ENCODE data around the gene SERPINE1. TPM values are rescaled to one million over a fixed set of nuclear protein-coding genes. Genes with fewer than 3 reads are reported as not detected.

The SERPINE1 gene
- total and polyA plus RNA-seq, 9 donors: 4.0 to 81.6 (median 19.9) TPM

DNA sequence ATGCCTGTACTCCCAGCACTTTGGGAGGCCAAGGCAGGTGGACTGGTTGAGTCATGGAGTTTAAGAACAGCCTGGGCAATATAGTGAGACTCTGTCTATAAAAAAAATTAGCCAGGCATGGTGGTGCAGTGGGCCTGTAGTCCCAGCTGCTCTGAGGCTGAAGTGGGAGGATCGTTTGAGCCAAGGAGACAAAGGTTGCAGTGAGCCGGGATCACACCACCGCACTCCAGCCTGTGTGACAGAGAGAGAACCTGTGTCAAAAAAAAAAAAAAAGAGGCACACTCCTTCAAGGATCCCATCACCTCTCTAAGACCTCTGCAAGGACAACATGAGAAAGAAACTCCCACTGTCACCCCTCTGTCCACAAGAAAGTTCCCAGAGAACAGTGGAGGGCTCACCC, 48.8 kb downstream of the SERPINE1 start:
- DNase-seq: no peak
- TF ChIP-seq POLR2A (IDR thresholded peaks at IDR 0.05): no peak
- no peak for TF ChIP-seq EP300 (IDR thresholded peaks at IDR 0.05)
- TF ChIP-seq CTCF (IDR thresholded peaks at IDR 0.05): no peak
- intact Hi-C loops (cut with DNase I): loop anchor here in 1 of 4 donors (10.0 kb wide), 1 partner anchor 109 kb away; no protein-coding TSS in a partner anchor
- Histone ChIP-seq H3K27me3 (peaks cover 7% of the 10 kb centered on the region), H3K4me1 (ENCODE audit: insufficient read depth) (peaks cover 7% of the 10 kb centered on the region), H3K4me3 (no peak overlapping the region), H3K27ac (no peak overlapping the region), H3K36me3 (no peaks in the 10 kb centered on the region), H3K9me3 (no peaks in the 10 kb centered on the region)
- 21 to 23% (median 23%) methylated on average over 3 of the region's 3 CpGs for WGBS, 3 donors

GRCh38 chr7:101177644-101178043, 50.7 kb downstream of the SERPINE1 start:
- Histone ChIP-seq H3K4me1 (ENCODE audit: insufficient read depth) (peaks cover 5% of the 10 kb centered on the region), H3K27me3 (peaks cover 2% of the 10 kb centered on the region), H3K4me3 (no peak overlapping the region), H3K27ac (no peak overlapping the region), H3K9me3 (no peaks in the 10 kb centered on the region), H3K36me3 (no peaks in the 10 kb centered on the region)
- intact Hi-C loops (cut with DNase I): loop anchor here in 1 of 4 donors (10.0 kb wide), 1 partner anchor 107 kb away; no protein-coding TSS in a partner anchor
- WGBS, 3 donors: 71 to 86% (median 77%) methylated on average over 2 of the region's 2 CpGs
- DNase-seq: no peak
- TF ChIP-seq CTCF (IDR thresholded peaks at IDR 0.05) (no peak), EP300 (IDR thresholded peaks at IDR 0.05) (no peak), POLR2A (IDR thresholded peaks at IDR 0.05) (no peak)

DNA sequence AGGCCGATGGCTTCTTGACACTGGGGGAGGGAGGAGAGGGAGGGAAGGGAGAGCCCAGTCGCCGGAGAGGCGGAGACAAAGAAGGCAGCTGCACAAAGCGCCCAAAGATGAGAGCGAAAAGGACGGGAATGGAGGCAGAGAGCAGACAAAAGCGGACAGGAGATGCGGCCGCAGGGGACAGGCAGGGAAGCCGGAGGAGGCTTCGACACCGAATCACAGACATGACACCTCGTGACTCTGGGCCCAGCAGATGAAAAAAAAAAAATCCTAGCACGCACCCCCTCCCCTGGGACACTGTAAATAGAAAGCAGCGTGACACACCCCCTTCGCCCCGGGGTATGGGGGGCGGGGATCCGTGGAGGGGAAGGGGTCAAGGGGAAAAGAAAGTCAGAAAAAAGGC, 52.2 kb downstream of the SERPINE1 start:
- H3K27ac ChIP-seq: no peak overlapping the region
- intact Hi-C loops (cut with DNase I): loop anchor here in 1 of 4 donors (10.0 kb wide), 1 partner anchor 106 kb away; no protein-coding TSS in a partner anchor
- WGBS, 3 donors: 0 to 1% (median 1%) methylated on average over 20 of the region's 20 CpGs
- TF ChIP-seq EP300 (IDR thresholded peaks at IDR 0.05) (no peak), CTCF (IDR thresholded peaks at IDR 0.05) (no peak), POLR2A (IDR thresholded peaks at IDR 0.05) (no peak)
- DNase-seq: no peak
- H3K27me3 ChIP-seq: peaks cover 2% of the 10 kb centered on the region
- no peaks in the 10 kb centered on the region for H3K36me3 ChIP-seq
- H3K4me1 ChIP-seq (ENCODE audit: insufficient read depth): peaks cover 2% of the 10 kb centered on the region
- no peak overlapping the region for H3K4me3 ChIP-seq
- no peaks in the 10 kb centered on the region for H3K9me3 ChIP-seq

- H3K9me3 ChIP-seq: no peaks in the 10 kb centered on the region
- peaks cover 2% of the 10 kb centered on the region for H3K4me1 ChIP-seq (ENCODE audit: insufficient read depth)
- intact Hi-C loops (cut with DNase I): loop anchor here in 1 of 4 donors (10.0 kb wide), 1 partner anchor 105 kb away; no protein-coding TSS in a partner anchor
- H3K36me3 ChIP-seq: no peaks in the 10 kb centered on the region
- H3K27me3 ChIP-seq: peaks cover 2% of the 10 kb centered on the region
- TF ChIP-seq POLR2A (IDR thresholded peaks at IDR 0.05) (no peak), CTCF (IDR thresholded peaks at IDR 0.05) (no peak), EP300 (IDR thresholded peaks at IDR 0.05) (no peak)
- no peak for DNase-seq
- H3K27ac ChIP-seq: no peak overlapping the region
- no peak overlapping the region for H3K4me3 ChIP-seq
- 1 to 4% (median 2%) methylated on average over 10 to 27 of the region's 27 CpGs for WGBS, 3 donors
These were observed 52.8 kb downstream of the SERPINE1 start for GRCh38 chr7:101179713-101180112.
